HepG2 (cell line): ENCODE measurements around the gene INTS3. TPM values are rescaled to one million over a fixed set of nuclear protein-coding genes. Genes with fewer than 3 reads are reported as not detected.

Source experiments
- BATF2 ChIP-seq: sonication (generic); formaldehyde crosslinking; IDR thresholded peaks from 2 replicates; pipeline ENCODE4 v1.8.0; 2022; ENCODE audit warnings: mild to moderate bottlenecking, missing genetic modification reagents, moderate library complexity
- EZH2 ChIP-seq: conservative IDR thresholded peaks from 2 replicates; pipeline ENCODE4 v1.6.1; 2012; ENCODE audit warnings: mild to moderate bottlenecking, low read depth, low read length, moderate library complexity
- HOXA5 ChIP-seq: sonication (generic); formaldehyde crosslinking; IDR thresholded peaks from 2 replicates; pipeline ENCODE4 v1.4.0; 2020; ENCODE audit warnings: missing genetic modification reagents
- JARID2 ChIP-seq: sonication (generic); formaldehyde crosslinking; IDR thresholded peaks from 2 replicates; pipeline ENCODE4 v1.8.1; 2023; ENCODE audit warnings: missing genetic modification reagents, inconsistent platforms; ENCODE audit not compliant: insufficient replicate concordance
- MBD4 ChIP-seq: IDR thresholded peaks from 2 replicates; pipeline ENCODE4 v1.6.1; 2012; ENCODE audit warnings: low read length, inconsistent platforms, borderline replicate concordance
- MEF2D ChIP-seq: sonication (generic); formaldehyde crosslinking; IDR thresholded peaks from 2 replicates; pipeline ENCODE4 v1.5.1; 2020; ENCODE audit warnings: mild to moderate bottlenecking, missing genetic modification reagents
- MZF1 ChIP-seq: sonication (generic); formaldehyde crosslinking; IDR thresholded peaks from 2 replicates; pipeline ENCODE4 v1.8.1; 2023; ENCODE audit warnings: mild to moderate bottlenecking, missing genetic modification reagents, borderline replicate concordance
- PRDM4 ChIP-seq: sonication (generic); formaldehyde crosslinking; IDR thresholded peaks from 2 replicates; pipeline ENCODE4 v1.9.0; 2021; ENCODE audit warnings: missing genetic modification reagents, borderline replicate concordance
- RFX1 ChIP-seq: fragments of 450-650 bp; IDR thresholded peaks from 2 replicates; pipeline ENCODE4 v1.6.1; 2017
- SMARCC2 ChIP-seq: fragments of 450-650 bp; IDR thresholded peaks from 2 replicates; pipeline ENCODE4 v1.6.1; 2017; ENCODE audit warnings: antibody characterized with exemption, mild to moderate bottlenecking
- TFE3 ChIP-seq: IDR thresholded peaks from 2 replicates; pipeline ENCODE4 v1.6.1; 2016
- TIGD3 ChIP-seq: sonication (generic); formaldehyde crosslinking; IDR thresholded peaks from 2 replicates; pipeline ENCODE4 v1.5.1; 2020; ENCODE audit warnings: mild to moderate bottlenecking, missing genetic modification reagents, borderline replicate concordance
- ZBTB7A ChIP-seq: sonication (generic); formaldehyde crosslinking; IDR thresholded peaks from 2 replicates; pipeline ENCODE4 v1.8.0; 2022; ENCODE audit warnings: mild to moderate bottlenecking, missing genetic modification reagents
- ZBTB7B ChIP-seq: sonication (generic); formaldehyde crosslinking; IDR thresholded peaks from 2 replicates; pipeline ENCODE4 v1.4.0; 2020; ENCODE audit warnings: missing genetic modification reagents
- ZNF44 ChIP-seq: sonication (generic); formaldehyde crosslinking; IDR thresholded peaks from 2 replicates; pipeline ENCODE4 v1.5.1; 2020; ENCODE audit warnings: mild to moderate bottlenecking, missing genetic modification reagents
- ZNF547 ChIP-seq: sonication (generic); formaldehyde crosslinking; IDR thresholded peaks from 2 replicates; pipeline ENCODE4 v1.5.1; 2020; ENCODE audit warnings: mild to moderate bottlenecking, missing genetic modification reagents
- ZNF577 ChIP-seq: sonication (generic); formaldehyde crosslinking; IDR thresholded peaks from 2 replicates; pipeline ENCODE4 v1.4.0; 2020; ENCODE audit warnings: mild to moderate bottlenecking, low read depth, missing genetic modification reagents, borderline replicate concordance
- ZNF770 ChIP-seq: sonication (generic); formaldehyde crosslinking; IDR thresholded peaks from 2 replicates; pipeline ENCODE4 v1.5.0; 2020; ENCODE audit warnings: mild to moderate bottlenecking, missing genetic modification reagents
- polyA plus RNA-seq, 8 experiments: library from polyadenylated mRNA; depleted of rRNA in 3 of 8; stranded (reverse) in 7 of 8; unstranded in 1 of 8; fragments of >200 nt; fragmentation: Illumina TruSeq in 4 of 8; extraction: Trizol in 4 of 8; gene quantifications; 2 replicates each; pipeline versions ENCODE4 v1.2.1 to v1.2.3, GENCODE V29; 2011 to 2016; ENCODE audit warnings: low read depth in 4 of 8, missing spikeins in 1 of 8, mixed read lengths in 1 of 8; ENCODE audit not compliant: insufficient read depth in 1 of 8
- total RNA-seq, 5 experiments: library from RNA; depleted of rRNA; stranded (reverse); fragments of >200 nt; fragmentation: Illumina TruSeq; extraction: Trizol; gene quantifications; 2 replicates each; pipeline ENCODE4 v1.2.3, GENCODE V29; 2016; ENCODE audit warnings: low read depth in 1 of 5
- TF ChIP-seq, protein P1 (sequence below): IDR thresholded peaks from 2 replicates; pipeline ENCODE4 v1.6.1; 2016; ENCODE audit warnings: control low read depth

Gene INTS3
- total and polyA plus RNA-seq, 2 of the 13 experiments (the other 11 are each of a cell fraction or from before 2014, with no cell fraction given): 17.2 to 27.2 TPM

- TF ChIP-seq TIGD3 (CRISPR knock-in tag) (no peak), EZH2 (no peak), ZBTB7B (no peak), PRDM4 (CRISPR knock-in tag) (no peak), MBD4 (no peak), TFE3 (CRISPR knock-in tag) (no peak), HOXA5 (CRISPR knock-in tag) (0 out of 2 replicates have a peak, but pooled peaks have one; percentile 37), ZNF547 (CRISPR knock-in tag) (no peak), SMARCC2 (no peak), MZF1 (CRISPR knock-in tag) (no peak), MEF2D (0 out of 2 replicates have a peak, but pooled peaks have one; percentile 24), ZNF44 (CRISPR knock-in tag) (no peak), ZBTB7A (no peak), RFX1 (no peak), JARID2 (CRISPR knock-in tag) (no peak), BATF2 (CRISPR knock-in tag) (no peak), ZNF770 (CRISPR knock-in tag) (peak; percentile 56; the same call in 1 of the 2 replicates), ZNF577 (CRISPR knock-in tag) (no peak)
- TF ChIP-seq, protein P1, sequence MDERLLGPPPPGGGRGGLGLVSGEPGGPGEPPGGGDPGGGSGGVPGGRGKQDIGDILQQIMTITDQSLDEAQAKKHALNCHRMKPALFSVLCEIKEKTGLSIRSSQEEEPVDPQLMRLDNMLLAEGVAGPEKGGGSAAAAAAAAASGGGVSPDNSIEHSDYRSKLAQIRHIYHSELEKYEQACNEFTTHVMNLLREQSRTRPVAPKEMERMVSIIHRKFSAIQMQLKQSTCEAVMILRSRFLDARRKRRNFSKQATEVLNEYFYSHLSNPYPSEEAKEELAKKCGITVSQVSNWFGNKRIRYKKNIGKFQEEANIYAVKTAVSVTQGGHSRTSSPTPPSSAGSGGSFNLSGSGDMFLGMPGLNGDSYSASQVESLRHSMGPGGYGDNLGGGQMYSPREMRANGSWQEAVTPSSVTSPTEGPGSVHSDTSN (CRISPR knock-in tag): no peak
Observed at GRCh38 chr1:153768316-153769181, 40.7 kb downstream of the INTS3 start (continued).
